K562 (cell line): Measurements from ENCODE around the gene EPYC. TPM values are rescaled to one million over a fixed set of nuclear protein-coding genes. Genes with fewer than 3 reads are reported as not detected.

Experiments
- BDP1 ChIP-seq: IDR thresholded peaks from 3 replicates; pipeline ENCODE4 v1.6.1; 2011; ENCODE audit not compliant: insufficient read length, insufficient read depth
- CTBP1 ChIP-seq: fragments of 450-650 bp; IDR thresholded peaks from 2 replicates; pipeline ENCODE4 v1.6.1; 2016; ENCODE audit warnings: borderline replicate concordance
- DIDO1 ChIP-seq: fragments of 450-650 bp; IDR thresholded peaks from 2 replicates; pipeline ENCODE4 v1.6.1; 2016; ENCODE audit warnings: low read depth, missing biosample characterization, missing genetic modification characterization
- E2F6 ChIP-seq, 2 experiments: IDR thresholded peaks; 2 replicates each; pipeline ENCODE4 v1.6.1; 2011; ENCODE audit warnings: borderline replicate concordance in 1 of 2, control low read depth in 1 of 2, low read depth in 1 of 2, low read length in 1 of 2, mild to moderate bottlenecking in 1 of 2, mixed read lengths in 1 of 2, moderate library complexity in 1 of 2; ENCODE audit not compliant: insufficient read depth in 1 of 2, insufficient read length in 1 of 2, poor library complexity in 1 of 2, severe bottlenecking in 1 of 2; ENCODE audit errors: extremely low read depth in 1 of 2
- GABPB1 ChIP-seq: sonication (generic); formaldehyde crosslinking; IDR thresholded peaks from 2 replicates; pipeline ENCODE4 v1.8.0; 2022; ENCODE audit warnings: mild to moderate bottlenecking, missing genetic modification reagents
- GTF2F1 ChIP-seq: IDR thresholded peaks from 2 replicates; pipeline ENCODE4 v1.6.1; 2011; ENCODE audit warnings: low read depth, low read length, improper control_type of control experiment
- MCM5 ChIP-seq: fragments of 450-650 bp; IDR thresholded peaks from 2 replicates; pipeline ENCODE4 v1.6.1; 2016; ENCODE audit warnings: low read depth
- MLLT1 ChIP-seq, 2 experiments: fragments of 450-650 bp; IDR thresholded peaks; 2 replicates each; pipeline ENCODE4 v1.6.1; 2016
- RBM34 ChIP-seq: fragments of 200-400 bp; formaldehyde crosslinking; IDR thresholded peaks from 2 replicates; pipeline ENCODE4 v1.6.1; 2018; ENCODE audit warnings: low read length, borderline replicate concordance; ENCODE audit not compliant: insufficient read depth
- RERE ChIP-seq: sonication (generic); formaldehyde crosslinking; IDR thresholded peaks from 2 replicates; pipeline ENCODE4 v1.8.0; 2023; ENCODE audit warnings: missing genetic modification reagents, mild to moderate bottlenecking, borderline replicate concordance
- ZBTB33 ChIP-seq: sonication (generic); formaldehyde crosslinking; IDR thresholded peaks from 2 replicates; pipeline ENCODE4 v1.8.1; 2023; ENCODE audit warnings: mild to moderate bottlenecking, missing genetic modification reagents
- ZNF398 ChIP-seq: fragments of 250-450 bp; sonication (Bioruptor Pico); IDR thresholded peaks from 2 replicates; pipeline ENCODE4 v1.8.0; 2021; ENCODE audit warnings: moderate library complexity, mild to moderate bottlenecking, inconsistent platforms
- ZNF655 ChIP-seq: fragments of 250-450 bp; sonication (Bioruptor Pico); IDR thresholded peaks from 2 replicates; pipeline ENCODE4 v1.5.0; 2021
- polyA plus RNA-seq, 8 experiments: library from polyadenylated mRNA; depleted of rRNA in 4 of 8; stranded (reverse) in 5 of 8; unstranded in 3 of 8; fragments of >200 nt; fragmentation: Nextera tagmentation in 2 of 8; fragmentation: Illumina TruSeq in 1 of 8; extraction: Ambion mirVana in 2 of 8; extraction: Trizol in 1 of 8; gene quantifications; 2 replicates each; pipeline versions ENCODE4 v1.2.1 to v1.2.3, GENCODE V29; 2011 to 2014; ENCODE audit warnings: inconsistent platforms in 1 of 8, missing spikeins in 1 of 8
- total RNA-seq, 7 experiments: library from RNA; depleted of rRNA in 6 of 7; stranded (reverse); fragments of >200 nt in 6 of 7; fragmentation: Illumina TruSeq in 2 of 7; extraction: Trizol in 2 of 7; gene quantifications; 2 replicates each; pipeline versions ENCODE4 v1.2.1 to v1.2.3, GENCODE V29; 2011 to 2021; ENCODE audit warnings: low replicate concordance in 1 of 7

Gene EPYC
- total and polyA plus RNA-seq, 9 of the 15 experiments (the other 6 are each of a cell fraction or from before 2014, with no cell fraction given) = not detected

- TF ChIP-seq RERE (no peak), ZBTB33 (peak; percentile 53; the same call in 1 of the 2 replicates), GABPB1 (CRISPR knock-in tag) (no peak), DIDO1 (tag) (no peak), CTBP1 (no peak), MCM5 (no peak), ZNF398 (CRISPR knock-in tag) (no peak), RBM34 (no peak), BDP1 (no peak), MLLT1 (IDR thresholded peaks at IDR 0.05) (no peak), E2F6 (IDR thresholded peaks at IDR 0.05; ENCODE audit: borderline replicate concordance in 1 of 2, extremely low read depth in 1 of 2, insufficient read depth in 1 of 2, insufficient read length in 1 of 2, low read depth in 1 of 2, low read length in 1 of 2, poor library complexity in 1 of 2, severe bottlenecking in 1 of 2) (no peak), GTF2F1 (no peak), ZNF655 (CRISPR knock-in tag) (no peak)
These were observed 50.8 kb downstream of the EPYC start (continued) for GRCh38 chr12:90953956-90954421.
